Sigmoid colon (tissue), 7 donors: ENCODE data around the gene CDH23. TPM values are rescaled to one million over a fixed set of nuclear protein-coding genes. Genes with fewer than 3 reads are reported as not detected.

Experiments
- DNase-seq: peaks from one replicate; pipeline ENCODE4 v3.0.0-alpha.2; 2019
- H3K27ac ChIP-seq, 4 donors: fragments of 200-600 bp; sonication (generic); one replicate each; pipeline ENCODE4 v1.5.1; 2016 to 2019; ENCODE audit warnings: mild to moderate bottlenecking in 1 of 4
- H3K27me3 ChIP-seq, 3 donors: fragments of 200-600 bp; sonication (generic); one replicate each; pipeline ENCODE4 v1.5.1; 2019; ENCODE audit warnings: mild to moderate bottlenecking in 1 of 3
- H3K36me3 ChIP-seq, 4 donors: fragments of 200-600 bp; sonication (generic); one replicate each; pipeline ENCODE4 v1.5.1; 2016 to 2019
- H3K4me1 ChIP-seq, 4 donors: fragments of 200-600 bp; sonication (generic); one replicate each; pipeline ENCODE4 v1.5.1; 2017 to 2019
- H3K4me3 ChIP-seq, 4 donors: fragments of 200-600 bp; sonication (generic); one replicate each; pipeline ENCODE4 v1.5.1; 2017 to 2019; ENCODE audit warnings: mild to moderate bottlenecking in 2 of 4, moderate library complexity in 1 of 4
- H3K9me3 ChIP-seq, 4 donors: fragments of 200-600 bp in 3 of 4; sonication (generic) in 3 of 4; one replicate each; pipeline versions ENCODE4 v1.5.1 to v1.6.1; 2013 to 2019
- EP300 ChIP-seq, 4 donors: sonication (generic); formaldehyde crosslinking; IDR thresholded peaks; one replicate each; pipeline ENCODE4 v1.6.1; 2017; ENCODE audit warnings: antibody characterized with exemption in 4 of 4
- POLR2A ChIP-seq, 2 donors: fragments of 450-650 bp; IDR thresholded peaks; one replicate each; pipeline ENCODE4 v1.6.1; 2016; ENCODE audit warnings: antibody characterized with exemption in 2 of 2, mild to moderate bottlenecking in 2 of 2, moderate library complexity in 2 of 2
- POLR2AphosphoS5 ChIP-seq, 4 donors: sonication (generic); formaldehyde crosslinking; IDR thresholded peaks; one replicate each; pipeline ENCODE4 v1.6.1; 2017; ENCODE audit warnings: antibody characterized with exemption in 4 of 4
- WGBS, 2 donors: extraction: QIAGEN DNeasy Blood & Tissue Kit; methylation state at CpG; one replicate each; pipeline ENCODE4 v1.1.7; 2013; 5-methylcytosine and 5-hydroxymethylcytosine counted together
- intact Hi-C: fragments of 100-400 bp; cut with DNase I; formaldehyde crosslinking; loops from one replicate; pipeline ENCODE4 v1.15.1; 2023
- polyA plus RNA-seq, 3 donors: library from polyadenylated mRNA; stranded (reverse); fragments of 200-250 nt; gene quantifications; one replicate each; pipeline ENCODE4 v1.2.3, GENCODE V29; 2013
- total RNA-seq, 4 donors: library from RNA; depleted of rRNA; stranded (reverse); fragments of >200 nt; gene quantifications; one replicate each; pipeline ENCODE4 v1.1.0, GENCODE V29; 2016
- TF ChIP-seq, protein P1 (sequence below), 4 experiments: fragments of 450-650 bp in 3 of 4; fragments of 200-600 bp in 1 of 4; IDR thresholded peaks; one replicate each; pipeline ENCODE4 v1.5.1; 2016 to 2019; ENCODE audit warnings: antibody characterized with exemption in 4 of 4, mild to moderate bottlenecking in 3 of 4, moderate library complexity in 2 of 4
- donor health status: healthy with polysubstance abuse.
- donor health status: Bipolar disorder and iron deficiency.
- donor health status: healthy.

Gene CDH23
- total and polyA plus RNA-seq, 7 donors = 1.5 to 7.2 (median 3.0) TPM

DNA sequence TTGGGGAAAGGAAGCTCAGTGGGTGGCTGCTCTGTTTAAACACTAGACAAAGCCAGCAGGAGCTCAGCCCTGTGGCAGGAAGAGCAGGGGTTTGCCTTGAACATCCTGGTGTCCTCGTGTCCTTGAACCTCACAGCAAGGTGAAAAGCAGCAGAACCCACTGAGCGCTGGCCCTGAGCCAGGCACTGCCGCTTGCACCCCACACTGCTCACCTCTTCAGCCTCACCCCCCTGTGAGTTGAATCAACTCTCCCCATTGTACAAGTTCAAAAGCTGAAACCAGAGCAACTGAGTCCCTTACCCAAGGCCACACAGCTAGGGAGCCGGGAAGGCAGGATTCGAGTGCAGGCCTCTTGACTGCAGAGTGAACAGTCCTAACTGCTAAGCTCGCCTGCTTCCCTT lies 45.6 kb upstream of the CDH23 start:
- DNase-seq = no peak
- Histone ChIP-seq H3K36me3 (peaks cover 0 to 29% (median 0%) of the 10 kb centered on the region in 4 donors), H3K4me1 (no peaks in the 10 kb centered on the region), H3K27me3 (no peaks in the 10 kb centered on the region), H3K4me3 (no peak overlapping the region), H3K27ac (no peak overlapping the region), H3K9me3 (no peaks in the 10 kb centered on the region)
- intact Hi-C loops = no loop called here
- WGBS, 2 donors = 86 to 87% methylated on average over 6 of the region's 6 CpGs
- TF ChIP-seq POLR2A (IDR thresholded peaks at IDR 0.05) (no peak), POLR2AphosphoS5 (IDR thresholded peaks at IDR 0.05) (no peak)

GRCh38 chr10:71351628-71352319 lies 44.9 kb upstream of the CDH23 start:
- no peak for DNase-seq
- H3K4me1 ChIP-seq = no peaks in the 10 kb centered on the region
- H3K36me3 ChIP-seq = peaks cover 0 to 36% (median 2%) of the 10 kb centered on the region in 4 donors
- H3K27me3 ChIP-seq = no peaks in the 10 kb centered on the region
- WGBS, 2 donors = 46 to 82% methylated on average over 14 of the region's 14 CpGs
- H3K9me3 ChIP-seq = no peaks in the 10 kb centered on the region
- H3K27ac ChIP-seq = no peak overlapping the region
- TF ChIP-seq POLR2A (IDR thresholded peaks at IDR 0.05) = no peak
- no peak for TF ChIP-seq EP300 (IDR thresholded peaks at IDR 0.05)
- TF ChIP-seq, protein P1, sequence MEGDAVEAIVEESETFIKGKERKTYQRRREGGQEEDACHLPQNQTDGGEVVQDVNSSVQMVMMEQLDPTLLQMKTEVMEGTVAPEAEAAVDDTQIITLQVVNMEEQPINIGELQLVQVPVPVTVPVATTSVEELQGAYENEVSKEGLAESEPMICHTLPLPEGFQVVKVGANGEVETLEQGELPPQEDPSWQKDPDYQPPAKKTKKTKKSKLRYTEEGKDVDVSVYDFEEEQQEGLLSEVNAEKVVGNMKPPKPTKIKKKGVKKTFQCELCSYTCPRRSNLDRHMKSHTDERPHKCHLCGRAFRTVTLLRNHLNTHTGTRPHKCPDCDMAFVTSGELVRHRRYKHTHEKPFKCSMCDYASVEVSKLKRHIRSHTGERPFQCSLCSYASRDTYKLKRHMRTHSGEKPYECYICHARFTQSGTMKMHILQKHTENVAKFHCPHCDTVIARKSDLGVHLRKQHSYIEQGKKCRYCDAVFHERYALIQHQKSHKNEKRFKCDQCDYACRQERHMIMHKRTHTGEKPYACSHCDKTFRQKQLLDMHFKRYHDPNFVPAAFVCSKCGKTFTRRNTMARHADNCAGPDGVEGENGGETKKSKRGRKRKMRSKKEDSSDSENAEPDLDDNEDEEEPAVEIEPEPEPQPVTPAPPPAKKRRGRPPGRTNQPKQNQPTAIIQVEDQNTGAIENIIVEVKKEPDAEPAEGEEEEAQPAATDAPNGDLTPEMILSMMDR (IDR thresholded peaks at IDR 0.05) = no peak
- no peak for TF ChIP-seq POLR2AphosphoS5 (IDR thresholded peaks at IDR 0.05)
- intact Hi-C loops = no loop called here
- H3K4me3 ChIP-seq = no peak overlapping the region

- Histone ChIP-seq H3K4me3 (no peak overlapping the region), H3K9me3 (no peaks in the 10 kb centered on the region), H3K4me1 (no peaks in the 10 kb centered on the region), H3K27me3 (no peaks in the 10 kb centered on the region), H3K36me3 (peaks cover 0 to 44% (median 3%) of the 10 kb centered on the region in 4 donors), H3K27ac (no peak overlapping the region)
- intact Hi-C loops = no loop called here
- 72 to 86% methylated on average over 9 of the region's 9 CpGs for WGBS, 2 donors
- TF ChIP-seq EP300 (IDR thresholded peaks at IDR 0.05) = no peak
- no peak for TF ChIP-seq POLR2AphosphoS5 (IDR thresholded peaks at IDR 0.05)
- DNase-seq = no peak
Measured at GRCh38 chr10:71353639-71354038, 43.1 kb upstream of the CDH23 start.

DNA sequence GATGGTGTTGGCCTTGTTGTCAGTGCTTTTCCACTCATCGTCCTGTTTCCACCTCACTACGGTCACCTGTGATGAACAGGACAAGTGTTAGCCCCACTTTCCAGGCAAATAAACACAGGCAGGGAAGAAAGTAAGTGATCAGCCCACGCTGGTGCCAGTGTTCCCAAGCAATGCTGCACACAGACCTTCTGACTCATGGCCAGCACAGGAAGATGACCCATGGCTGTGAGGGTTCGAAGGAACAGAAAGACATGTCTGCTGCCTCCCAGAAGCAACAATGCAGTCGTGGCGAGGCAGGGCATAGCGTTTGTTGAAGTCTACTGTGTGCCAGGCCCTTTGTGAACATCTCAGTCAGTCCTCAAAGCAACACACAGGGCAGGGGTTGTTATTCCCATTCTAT lies 41.9 kb upstream of the CDH23 start:
- H3K27me3 ChIP-seq = no peaks in the 10 kb centered on the region
- no peak overlapping the region for H3K27ac ChIP-seq
- no peak overlapping the region for H3K4me3 ChIP-seq
- no peaks in the 10 kb centered on the region for H3K9me3 ChIP-seq
- peaks cover 0 to 51% (median 3%) of the 10 kb centered on the region in 4 donors for H3K36me3 ChIP-seq
- WGBS, 2 donors = 86 to 95% methylated on average over 7 of the region's 7 CpGs
- TF ChIP-seq POLR2A (IDR thresholded peaks at IDR 0.05) = no peak
- no peak for TF ChIP-seq EP300 (IDR thresholded peaks at IDR 0.05)
- TF ChIP-seq POLR2AphosphoS5 (IDR thresholded peaks at IDR 0.05) = no peak
- TF ChIP-seq, protein P1 (IDR thresholded peaks at IDR 0.05) = no peak
- H3K4me1 ChIP-seq = no peaks in the 10 kb centered on the region
- intact Hi-C loops = no loop called here
- no peak for DNase-seq

DNA sequence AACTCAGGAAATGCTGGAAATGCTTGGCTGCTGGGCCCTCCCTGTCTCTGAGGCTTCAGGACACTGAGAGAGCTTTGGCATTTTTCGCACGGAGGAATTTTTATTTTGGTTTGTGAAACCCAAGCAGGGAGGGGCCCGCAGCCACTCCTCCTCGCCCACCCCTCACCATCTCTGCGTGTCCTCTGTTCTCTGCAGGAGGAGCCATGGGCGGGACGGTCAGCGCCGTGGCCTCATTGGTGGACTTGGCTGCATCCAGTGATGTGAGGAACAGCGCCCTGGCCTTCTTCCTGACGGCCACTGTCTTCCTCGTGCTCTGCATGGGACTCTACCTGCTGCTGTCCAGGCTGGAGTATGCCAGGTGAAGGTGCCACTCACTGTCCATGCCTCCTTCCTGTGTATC lies 40.8 kb upstream of the CDH23 start:
- 94 to 95% methylated on average over 12 of the region's 12 CpGs for WGBS, 2 donors
- no peaks in the 10 kb centered on the region for H3K9me3 ChIP-seq

More for the DNA sequence above, 40.8 kb upstream of the CDH23 start:
- TF ChIP-seq POLR2A (IDR thresholded peaks at IDR 0.05) (no peak), POLR2AphosphoS5 (IDR thresholded peaks at IDR 0.05) (no peak), EP300 (IDR thresholded peaks at IDR 0.05) (no peak)
- TF ChIP-seq, protein P1 (IDR thresholded peaks at IDR 0.05) = no peak
- no peaks in the 10 kb centered on the region for H3K4me1 ChIP-seq
- no peak overlapping the region for H3K27ac ChIP-seq
- H3K4me3 ChIP-seq = no peak overlapping the region
- no peak for DNase-seq
- no peaks in the 10 kb centered on the region for H3K27me3 ChIP-seq
- H3K36me3 ChIP-seq = peaks cover 0 to 51% (median 3%) of the 10 kb centered on the region in 4 donors
- intact Hi-C loops = no loop called here
